22Rv1 (cell line): ENCODE results near the gene SRR.

Experiments used
- CTCF ChIP-seq: fragments of 450-650 bp; IDR thresholded peaks from 2 replicates; pipeline ENCODE4 v1.5.1; 2017; ENCODE audit warnings: mild to moderate bottlenecking
- ZFX ChIP-seq: fragments of 450-650 bp; IDR thresholded peaks from 2 replicates; pipeline ENCODE4 v1.6.1; 2017; ENCODE audit warnings: antibody characterized with exemption, borderline replicate concordance

- TF ChIP-seq CTCF (no peak), ZFX (no peak)
These were observed 37.5 kb upstream of the SRR start for GRCh38 chr17:2266045-2266864.
